ENCODE data around the gene SYDE1. TPM values are rescaled to one million over a fixed set of nuclear protein-coding genes. Genes with fewer than 3 reads are reported as not detected.

Gene SYDE1
- total RNA-seq, 1 donor from 2014 or later, result 29.7 TPM

DNA sequence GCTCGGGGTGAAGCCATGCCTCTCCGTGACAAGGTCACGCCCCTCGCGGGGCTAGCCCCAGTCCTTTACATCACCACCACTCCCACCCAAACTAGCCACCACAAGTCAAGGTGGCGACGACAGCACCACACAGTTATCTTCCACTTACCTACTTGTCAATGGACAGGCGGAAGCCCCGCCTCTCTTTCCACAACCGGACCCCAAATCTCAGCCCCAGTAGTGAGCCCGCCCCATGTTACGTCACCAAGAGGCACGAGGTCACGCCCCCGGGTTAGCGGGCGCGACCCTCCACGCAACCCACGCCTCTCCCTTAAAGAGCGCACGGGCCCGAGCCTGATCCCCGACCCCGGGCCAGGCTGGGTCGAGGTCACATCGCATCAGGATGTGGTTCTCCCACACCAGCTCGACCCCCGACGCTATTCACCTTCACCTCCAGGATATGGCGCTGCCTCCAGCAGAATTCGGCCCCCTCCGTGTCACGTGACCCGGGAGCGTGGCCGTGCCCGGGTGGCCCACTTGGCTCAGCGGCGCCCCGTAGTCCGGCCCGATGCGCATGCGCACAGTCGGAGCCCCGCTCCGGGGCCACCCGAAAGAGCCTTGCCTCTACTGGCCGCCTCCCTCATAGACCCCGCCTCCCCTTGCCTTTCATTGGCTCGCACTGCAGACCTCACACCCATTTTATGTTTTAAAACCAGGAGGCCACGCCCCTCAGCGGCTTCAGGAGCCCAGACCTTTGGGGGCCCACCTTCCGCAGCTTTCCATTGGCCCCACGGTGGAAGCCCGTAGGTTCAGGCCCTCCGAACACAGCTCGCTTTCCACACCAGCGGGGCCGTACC, 18.2 kb downstream of the SYDE1 start:
- peak; percentile 94 for DNase-seq (ENCODE audit: low read depth)

DNA sequence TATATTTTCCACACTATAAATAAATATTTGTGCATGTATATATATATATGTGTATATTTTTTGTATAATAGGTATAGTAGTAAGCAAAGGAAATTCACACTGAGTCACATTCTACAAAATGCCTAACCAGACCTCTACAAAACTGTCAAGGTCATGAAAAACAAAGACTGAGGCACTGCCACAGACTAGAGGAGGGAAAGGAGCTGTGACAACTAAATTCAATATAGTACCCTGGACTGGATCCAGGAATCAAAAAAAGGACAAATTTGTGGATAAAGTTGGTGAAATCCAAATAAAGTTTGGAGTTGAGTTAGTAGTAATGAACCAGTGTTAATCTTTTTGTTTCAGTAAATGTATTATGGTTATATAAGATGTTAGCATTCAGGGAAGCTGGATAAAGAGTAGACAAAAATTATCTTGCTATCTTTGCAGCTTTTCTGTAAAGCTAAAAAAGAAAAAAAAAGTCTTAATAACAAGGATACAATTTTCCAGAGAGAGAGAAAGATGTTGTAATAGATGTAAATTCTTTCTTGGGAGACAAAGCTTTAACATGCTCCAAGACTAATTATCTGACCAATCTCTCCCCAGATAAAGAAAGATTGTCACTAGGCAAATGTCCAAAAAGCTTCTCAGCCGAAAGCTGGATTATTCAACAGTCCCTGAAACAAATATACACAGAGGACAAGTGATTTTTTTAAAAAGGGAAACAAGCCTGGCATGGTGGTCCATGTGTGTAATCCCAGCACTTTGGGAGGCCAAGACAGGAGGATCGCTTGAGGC, 19.1 kb downstream of the SYDE1 start:
- no peak for DNase-seq (ENCODE audit: low read depth)

GRCh38 chr19:15128162-15128770, 21.1 kb downstream of the SYDE1 start:
- DNase-seq (ENCODE audit: low read depth), result no peak

DNA sequence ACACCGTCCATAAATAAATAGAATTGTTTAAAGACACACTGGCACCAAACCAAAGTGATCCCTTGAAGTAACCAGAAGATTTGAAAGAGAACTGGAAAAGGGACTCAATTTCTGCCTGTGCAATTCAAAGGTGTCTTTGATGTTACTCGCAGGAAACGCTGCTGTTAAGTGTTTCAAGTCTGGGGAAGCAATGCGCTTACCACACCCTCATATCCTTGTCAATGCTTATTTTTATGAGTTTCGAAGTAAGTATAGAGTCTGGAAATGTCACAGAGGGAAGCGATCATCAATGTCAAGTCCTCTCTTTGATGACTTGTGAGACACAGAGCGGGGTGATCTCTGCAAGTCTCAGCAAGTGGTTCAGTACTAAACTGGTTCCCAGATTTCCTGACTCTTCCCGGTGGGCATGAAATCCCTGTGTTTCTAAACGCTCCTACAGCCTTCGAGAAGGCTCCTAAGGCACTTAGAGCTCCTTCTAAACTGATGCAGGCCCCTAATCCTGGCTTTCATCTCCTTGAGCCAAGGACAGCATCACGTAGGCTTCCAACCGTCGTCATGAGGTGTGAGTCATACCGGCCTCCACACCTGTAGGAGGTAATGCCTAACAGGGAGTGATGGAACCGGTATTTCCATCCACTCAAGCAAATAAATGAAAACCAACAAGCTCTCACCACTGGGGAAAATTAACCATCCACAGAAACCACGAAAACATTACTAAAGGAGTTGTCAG, 22.8 kb downstream of the SYDE1 start:
- DNase-seq (ENCODE audit: low read depth), result peak; percentile 45

DNA sequence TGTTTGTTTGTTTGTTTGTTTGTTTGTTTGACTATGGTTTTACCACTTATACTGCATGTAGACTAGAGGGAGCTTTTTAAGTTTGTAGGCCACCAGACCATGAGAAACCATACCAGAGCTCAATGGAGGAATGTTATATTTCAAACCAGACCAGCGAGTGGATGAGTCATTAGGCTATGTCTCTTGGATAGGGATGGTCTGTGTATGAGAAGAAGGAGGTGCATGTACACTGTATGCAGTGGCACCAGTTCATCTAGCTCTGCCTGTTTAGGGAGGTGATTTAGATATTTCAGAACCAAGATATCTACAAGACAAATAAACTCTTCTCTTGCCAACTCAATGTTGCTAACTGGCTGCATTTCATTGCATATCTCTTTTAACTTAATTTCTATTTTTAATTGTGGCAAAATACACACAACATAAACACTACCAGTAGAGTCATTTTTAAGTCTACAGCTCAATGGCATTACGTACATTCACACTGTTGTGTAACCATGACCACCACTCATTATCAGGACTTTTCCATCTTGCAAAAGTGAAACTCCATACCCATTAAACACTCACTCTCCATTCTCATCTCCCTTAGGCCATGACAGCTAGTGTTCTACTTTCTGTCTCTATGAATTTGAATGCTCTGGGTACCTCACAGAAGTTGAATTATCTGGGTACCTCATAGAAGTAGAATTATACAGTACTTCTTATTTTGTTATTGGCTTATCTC, 29.2 kb downstream of the SYDE1 start:
- peak; percentile 25 for DNase-seq (ENCODE audit: low read depth)

DNA sequence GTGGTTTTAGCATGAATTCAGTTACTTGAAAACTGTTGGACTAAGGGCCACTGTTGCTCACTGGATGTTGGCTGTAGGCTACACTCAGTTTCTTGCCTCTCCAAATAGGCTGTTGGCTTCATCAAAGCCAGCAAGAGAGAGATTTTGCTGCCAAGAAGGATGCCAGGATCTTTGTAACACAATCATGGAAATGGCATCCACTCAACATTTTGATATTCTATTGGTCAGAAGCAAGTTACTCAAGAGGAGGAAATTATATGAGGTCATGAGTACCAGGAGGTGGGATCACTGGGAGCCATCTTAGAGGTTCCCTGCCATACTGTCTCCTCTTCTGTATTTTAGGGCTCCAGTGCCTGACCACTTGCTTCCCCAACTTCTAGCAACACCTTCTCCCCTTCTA, 30.6 kb downstream of the SYDE1 start:
- no peak for DNase-seq (ENCODE audit: low read depth)

DNA sequence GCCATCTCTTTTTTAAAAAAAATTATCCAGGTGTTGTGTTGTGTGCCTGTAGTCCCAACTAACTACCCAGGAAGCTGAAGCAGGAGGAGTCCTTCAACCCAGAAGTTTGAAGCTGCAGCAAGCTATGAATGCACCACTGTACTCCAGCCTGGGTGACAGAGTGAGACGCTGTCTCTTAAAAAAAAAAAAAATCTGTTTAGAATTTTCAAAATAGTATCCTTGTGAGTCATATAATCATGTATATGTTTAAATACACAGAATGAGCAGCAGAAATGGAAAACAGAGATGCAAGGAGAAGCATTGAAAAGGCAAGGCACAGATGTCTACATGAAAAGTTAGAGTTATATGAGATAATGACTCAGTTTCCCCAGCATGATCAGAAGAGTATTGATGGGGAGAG, 31.2 kb downstream of the SYDE1 start:
- DNase-seq (ENCODE audit: low read depth), result no peak

- DNase-seq (ENCODE audit: low read depth), result no peak
Observed at GRCh38 chr19:15141143-15141542, 33.9 kb downstream of the SYDE1 start.

DNA sequence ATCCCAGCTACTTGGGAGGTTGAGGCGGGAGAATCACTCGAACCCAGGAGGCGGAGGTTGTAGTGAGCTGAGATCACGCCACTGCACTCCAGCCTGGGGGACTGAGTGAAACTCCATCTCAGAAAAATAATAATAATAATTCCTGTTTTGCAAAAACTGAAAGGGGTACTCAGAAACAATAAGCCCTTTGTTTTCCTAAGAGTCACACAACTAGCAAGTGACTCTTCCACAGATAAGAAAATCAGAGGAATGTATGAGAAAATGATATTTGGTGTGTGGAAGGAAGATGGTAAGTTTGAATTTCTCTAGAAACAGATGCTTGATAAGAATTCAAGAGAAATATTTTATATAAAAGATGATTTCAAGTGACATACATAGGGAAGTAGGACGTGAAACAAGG, 35.1 kb downstream of the SYDE1 start:
- DNase-seq (ENCODE audit: low read depth), result no peak

- peak; percentile 15 for DNase-seq (ENCODE audit: low read depth)
Observed at GRCh38 chr19:15144046-15144646, 36.9 kb downstream of the SYDE1 start.

- no peak for DNase-seq (ENCODE audit: low read depth)
Observed at GRCh38 chr19:15147090-15147489, 39.9 kb downstream of the SYDE1 start.

DNA sequence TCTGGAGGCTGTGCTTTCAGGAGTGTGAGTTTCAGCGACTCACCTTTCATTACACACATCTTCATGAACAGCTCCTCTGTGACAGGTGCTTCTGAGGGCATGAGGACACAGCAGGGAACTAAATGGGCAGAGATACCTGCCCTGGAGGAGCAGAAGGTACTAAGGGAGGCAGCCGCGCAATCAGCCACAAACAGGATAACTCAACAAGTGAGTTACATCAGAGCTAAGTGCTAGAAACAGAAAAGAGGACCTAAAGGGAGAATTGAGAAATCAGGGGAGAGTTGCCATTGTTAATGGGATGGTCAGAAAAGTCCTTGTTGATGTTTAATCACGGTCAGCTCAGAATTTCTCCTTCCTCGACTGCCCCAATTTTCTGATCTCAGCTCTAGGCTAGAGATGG, 42.5 kb downstream of the SYDE1 start:
- no peak for DNase-seq (ENCODE audit: low read depth)

DNA sequence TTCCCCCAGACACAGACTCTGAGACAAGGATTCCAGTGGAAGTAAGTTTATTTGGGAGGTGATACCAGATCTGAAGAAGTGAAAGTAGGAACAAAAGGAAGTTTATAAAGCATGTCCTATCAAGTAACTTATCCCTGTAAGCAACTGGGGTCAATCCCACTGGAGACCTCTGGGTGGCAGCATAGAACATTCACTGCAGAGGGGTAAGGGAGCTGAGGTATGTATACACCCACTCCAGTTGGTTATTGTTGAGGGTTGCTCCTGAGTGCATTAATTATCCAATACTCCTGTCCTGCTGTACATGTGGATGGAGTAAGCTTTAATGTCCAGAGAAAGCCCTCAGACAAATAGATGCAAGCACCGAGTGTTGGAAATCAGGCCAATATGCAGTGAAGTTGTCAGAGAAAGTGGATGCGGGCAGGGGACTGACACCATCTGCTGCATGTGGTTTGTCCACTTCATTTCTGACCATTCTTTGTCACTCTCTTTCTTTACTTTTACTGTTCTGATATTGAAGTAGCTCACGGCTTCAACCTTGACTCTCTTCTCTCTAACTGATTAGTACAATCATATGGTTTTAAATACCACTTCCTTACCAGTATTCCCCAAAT, 46.9 kb downstream of the SYDE1 start:
- peak; percentile 33 for DNase-seq (ENCODE audit: low read depth)

GRCh38 chr19:15155296-15155695, 48.1 kb downstream of the SYDE1 start:
- no peak for DNase-seq (ENCODE audit: low read depth)

DNA sequence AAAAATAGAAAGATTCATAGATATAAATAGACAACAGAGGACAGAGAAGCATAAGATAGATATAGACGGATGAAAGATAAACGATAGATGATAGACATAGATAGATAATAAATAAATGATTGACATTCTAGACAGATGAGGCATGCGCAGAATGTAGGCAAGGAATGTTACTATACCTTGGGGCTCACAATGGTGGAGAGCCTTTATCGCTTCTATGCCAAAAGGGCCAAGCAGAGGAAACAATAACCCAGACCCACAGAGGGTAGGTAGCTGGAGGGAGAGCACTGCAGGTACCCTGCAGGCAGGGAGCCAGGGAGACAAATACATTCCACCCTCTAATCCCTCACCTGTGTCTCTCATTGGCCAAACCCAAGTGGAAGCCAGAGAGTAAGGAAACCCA, 49.2 kb downstream of the SYDE1 start:
- no peak for DNase-seq (ENCODE audit: low read depth)

- DNase-seq (ENCODE audit: low read depth), result no peak
Observed at GRCh38 chr19:15159251-15159650, 52.0 kb downstream of the SYDE1 start.

DNA sequence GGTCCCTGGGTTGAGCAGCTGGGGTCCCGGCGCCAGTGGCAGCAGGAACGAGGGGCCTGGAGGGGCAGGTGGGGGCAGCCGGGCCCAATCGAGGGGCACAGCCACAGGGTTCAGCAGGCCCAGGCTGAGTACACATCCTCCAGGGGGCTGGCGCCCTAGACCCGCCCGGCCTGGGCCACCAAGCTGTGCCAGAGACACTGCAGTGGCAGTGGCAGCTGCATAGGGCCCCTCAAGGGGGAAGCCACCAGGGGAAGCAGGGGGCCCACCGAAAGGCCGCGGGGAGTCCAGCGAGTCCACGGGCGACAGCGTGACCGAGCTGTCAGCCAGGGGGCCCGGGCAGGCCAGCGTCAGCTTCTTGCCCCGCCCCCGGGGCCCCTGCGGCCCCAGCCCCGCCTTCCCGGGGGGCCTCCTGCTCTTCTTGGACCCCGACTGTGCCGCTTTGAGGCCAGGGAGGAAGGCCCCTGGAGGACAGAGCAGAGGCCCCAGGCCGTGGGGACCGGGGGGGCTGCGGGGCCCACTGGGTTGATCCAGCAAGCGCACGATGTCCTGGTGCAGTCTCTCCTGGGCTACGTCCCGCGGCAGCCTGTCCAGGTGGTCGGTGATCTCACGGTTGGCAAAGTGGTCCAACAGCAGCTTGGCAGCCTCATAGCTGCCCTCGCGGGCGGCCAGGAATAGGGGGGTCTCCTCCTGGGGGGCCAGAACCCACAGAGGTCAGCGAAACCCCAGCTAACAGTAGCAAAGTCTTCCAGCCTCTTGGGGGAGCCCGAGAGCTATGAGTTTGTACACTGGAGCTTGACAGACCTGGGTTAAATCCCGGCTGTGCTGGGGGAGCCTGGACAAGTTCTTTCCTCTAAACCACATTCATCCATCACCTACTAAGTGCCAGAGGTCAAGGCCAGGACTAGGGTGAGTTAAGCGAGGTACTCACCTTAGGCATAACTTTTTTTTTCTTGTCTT, 54.1 kb downstream of the SYDE1 start:
- DNase-seq (ENCODE audit: low read depth), result no peak

Measured in renal cortical epithelial cell (primary cell).